ENCODE data around the gene SLC22A4.
A peak's percentile ranks its signal among the peaks of the same experiment; 100 is the strongest.

The SLC22A4 gene

GRCh38 chr5:132275367-132276220, 18.6 kb upstream of the SLC22A4 start:
- DNase-seq (ENCODE audit: low spot score): no peak

- no peak for DNase-seq (ENCODE audit: low spot score)
These were observed 16.9 kb upstream of the SLC22A4 start for GRCh38 chr5:132277256-132277655.

GRCh38 chr5:132277971-132278853, 16.0 kb upstream of the SLC22A4 start:
- DNase-seq (ENCODE audit: low spot score): no peak

- no peak for DNase-seq (ENCODE audit: low spot score)
These were observed 14.4 kb upstream of the SLC22A4 start for GRCh38 chr5:132279801-132280200.

- no peak for DNase-seq (ENCODE audit: low spot score)
These were observed 13.6 kb upstream of the SLC22A4 start for GRCh38 chr5:132280371-132281240.

- peak; percentile 30 for DNase-seq (ENCODE audit: low spot score)
These were observed 12.2 kb upstream of the SLC22A4 start for GRCh38 chr5:132281856-132282614.

- DNase-seq (ENCODE audit: low spot score): peak; percentile 66
These were observed 10.7 kb upstream of the SLC22A4 start for GRCh38 chr5:132283423-132284043.

- no peak for DNase-seq (ENCODE audit: low spot score)
These were observed 5.1 kb upstream of the SLC22A4 start for GRCh38 chr5:132289097-132289496.

- DNase-seq (ENCODE audit: low spot score): no peak
These were observed 3.2 kb upstream of the SLC22A4 start for GRCh38 chr5:132291026-132291425.

- peak; percentile 82 for DNase-seq (ENCODE audit: low spot score)
These were observed 865 bp upstream of the SLC22A4 start for GRCh38 chr5:132293066-132293991.

GRCh38 chr5:132294728-132295504, 722 bp downstream of the SLC22A4 start:
- DNase-seq (ENCODE audit: low spot score): peak; percentile 86

- no peak for DNase-seq (ENCODE audit: low spot score)
These were observed 1.6 kb downstream of the SLC22A4 start for GRCh38 chr5:132295505-132296411.

- DNase-seq (ENCODE audit: low spot score): no peak
These were observed 2.3 kb downstream of the SLC22A4 start for GRCh38 chr5:132296412-132297016.

- no peak for DNase-seq (ENCODE audit: low spot score)
These were observed 3.2 kb downstream of the SLC22A4 start for GRCh38 chr5:132297211-132297940.

GRCh38 chr5:132298298-132299212, 4.4 kb downstream of the SLC22A4 start:
- DNase-seq (ENCODE audit: low spot score): peak; percentile 38

GRCh38 chr5:132299917-132300316, 5.7 kb downstream of the SLC22A4 start:
- no peak for DNase-seq (ENCODE audit: low spot score)
